ENCODE measurements around the gene MKRN3.

Gene MKRN3

GRCh38 chr15:23565395-23566070 is at the start of gene MKRN3:
MKRN3 (plus strand) TSS chr15:23565674; CDS start chr15:23565783, 109 bp downstream.
- DNase-seq (ENCODE audit: insufficient read length, low spot score), result no peak
- FAIRE-seq, result no peak

DNA sequence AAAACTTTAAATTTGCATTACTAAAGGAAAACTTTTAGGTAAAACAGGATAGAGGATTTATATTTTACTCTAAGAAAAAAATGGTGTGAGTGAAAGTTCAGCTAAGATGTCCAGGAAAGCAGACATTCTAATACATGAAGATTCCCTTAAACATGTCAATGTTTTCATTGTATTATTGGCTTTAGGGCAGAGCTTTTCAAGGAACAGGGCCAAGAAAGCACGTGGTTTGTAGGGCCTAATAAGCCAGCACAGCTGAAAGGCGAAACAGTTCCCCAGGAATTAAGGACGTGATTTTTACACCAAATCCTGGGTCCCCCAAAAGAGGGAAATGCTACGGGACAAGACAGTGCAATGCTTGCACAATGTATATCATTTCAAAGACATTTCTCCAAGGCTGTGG is 48.6 kb upstream of the MKRN3 start:
- DNase-seq (ENCODE audit: insufficient read length, low spot score) (no peak), FAIRE-seq (no peak)

- DNase-seq (ENCODE audit: insufficient read length, low spot score), result no peak
- no peak for FAIRE-seq
Measured at GRCh38 chr15:23518104-23518503, 47.4 kb upstream of the MKRN3 start.

GRCh38 chr15:23524816-23525215 is 40.7 kb upstream of the MKRN3 start:
- FAIRE-seq (no peak), DNase-seq (ENCODE audit: insufficient read length, low spot score) (no peak)

DNA sequence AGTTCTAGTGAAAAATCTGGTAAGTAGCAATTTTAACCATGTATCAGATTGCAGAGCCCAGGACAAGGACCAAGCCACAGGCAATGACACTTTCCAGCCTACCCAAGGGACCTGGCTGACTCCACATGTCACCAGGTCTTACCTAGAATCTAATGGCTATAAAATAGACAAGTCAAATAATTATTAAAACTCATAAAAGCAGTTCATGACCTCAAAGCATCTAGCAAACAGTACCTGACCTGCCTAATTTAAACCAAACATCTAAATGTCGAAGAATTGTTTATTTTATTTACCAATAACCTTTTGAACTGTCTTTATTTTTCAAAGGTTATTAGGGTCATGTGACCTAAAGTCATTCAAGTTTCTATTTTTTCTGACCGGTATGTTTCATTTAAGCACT is 35.6 kb upstream of the MKRN3 start:
- no peak for FAIRE-seq
- no peak for DNase-seq (ENCODE audit: insufficient read length, low spot score)

DNA sequence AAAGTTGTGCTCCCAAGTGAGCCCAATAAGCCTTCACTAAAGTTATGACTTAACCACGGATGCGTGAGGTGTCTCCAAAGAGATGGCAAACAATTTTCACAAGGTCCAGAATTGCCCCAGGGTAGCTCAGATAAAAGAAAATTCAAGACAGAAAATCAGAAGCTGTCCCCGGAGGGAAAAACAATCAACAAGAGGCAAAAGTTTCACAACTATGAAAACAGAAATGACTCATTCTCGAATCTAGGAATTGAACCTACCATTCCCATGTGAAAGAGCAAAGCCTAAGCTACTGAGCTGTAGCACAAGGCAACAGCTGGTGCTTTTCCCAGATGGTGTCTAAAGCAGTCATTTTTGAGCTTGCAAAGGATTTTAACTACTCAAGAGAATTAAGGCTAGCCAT is 33.5 kb upstream of the MKRN3 start:
- FAIRE-seq (no peak), DNase-seq (ENCODE audit: insufficient read length, low spot score) (no peak)

DNA sequence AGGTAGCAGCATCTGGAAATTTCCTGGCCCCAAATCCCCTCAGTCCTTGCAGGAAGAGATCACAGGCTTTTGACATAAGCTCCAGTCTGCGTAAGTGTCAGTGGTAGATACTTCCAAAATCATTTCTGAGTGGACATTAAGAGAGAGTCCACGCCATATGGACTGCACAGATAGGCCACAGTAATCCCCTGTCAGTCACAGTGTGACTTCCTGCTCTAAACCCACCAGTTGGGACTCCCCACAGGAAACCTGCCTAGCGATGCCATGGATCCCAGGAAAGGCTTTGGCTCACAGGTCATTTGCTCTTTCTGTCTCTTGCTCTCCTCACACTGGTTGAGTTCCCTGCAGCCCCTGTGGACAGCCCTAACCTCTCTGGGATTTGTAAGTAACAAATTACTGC is 28.8 kb upstream of the MKRN3 start:
- FAIRE-seq, result no peak
- no peak for DNase-seq (ENCODE audit: insufficient read length, low spot score)

DNA sequence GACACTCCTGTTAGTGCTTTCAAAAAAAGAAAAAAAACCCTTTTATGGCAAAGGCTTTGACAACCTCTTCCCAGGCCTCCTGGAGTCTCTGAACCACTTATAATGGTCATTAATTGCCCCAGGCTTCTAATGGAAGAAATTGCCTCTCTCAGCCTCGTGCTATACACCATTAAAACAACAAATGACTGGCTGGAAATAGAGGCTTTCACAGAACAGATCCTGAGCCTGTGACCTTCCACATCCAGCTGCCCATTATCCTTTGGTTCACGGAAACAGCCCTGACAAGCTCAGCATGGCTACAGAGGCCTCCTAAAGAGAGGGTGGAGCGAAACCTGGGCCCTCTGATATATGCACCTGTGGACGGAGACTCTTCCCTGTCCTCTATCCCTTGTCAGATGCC is 26.8 kb upstream of the MKRN3 start:
- FAIRE-seq, result no peak

DNA sequence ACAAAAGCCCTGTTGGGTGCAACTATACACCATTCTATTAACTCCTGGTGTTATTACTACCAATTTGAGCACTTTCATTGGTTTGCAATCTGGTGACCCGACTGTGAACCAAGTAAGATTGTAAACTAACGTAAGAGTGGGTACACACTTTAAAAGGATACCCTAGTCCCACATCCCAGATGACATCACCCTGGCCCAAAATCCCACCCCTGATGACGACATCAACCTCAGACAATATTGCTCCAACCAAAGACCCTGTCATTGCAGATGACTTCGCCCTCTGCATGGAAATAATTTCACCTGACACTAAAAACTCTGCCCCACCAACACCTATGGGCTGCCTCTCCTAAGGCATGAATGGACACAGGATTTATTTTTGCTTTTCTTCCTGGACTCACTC is 25.6 kb upstream of the MKRN3 start:
- FAIRE-seq, result no peak

More for the DNA sequence above, 26.8 kb upstream of the MKRN3 start:
- DNase-seq (ENCODE audit: insufficient read length, low spot score), result no peak

GRCh38 chr15:23546158-23546557 is 19.3 kb upstream of the MKRN3 start:
- no peak for FAIRE-seq

More for the DNA sequence above, 25.6 kb upstream of the MKRN3 start:
- no peak for DNase-seq (ENCODE audit: insufficient read length, low spot score)

DNA sequence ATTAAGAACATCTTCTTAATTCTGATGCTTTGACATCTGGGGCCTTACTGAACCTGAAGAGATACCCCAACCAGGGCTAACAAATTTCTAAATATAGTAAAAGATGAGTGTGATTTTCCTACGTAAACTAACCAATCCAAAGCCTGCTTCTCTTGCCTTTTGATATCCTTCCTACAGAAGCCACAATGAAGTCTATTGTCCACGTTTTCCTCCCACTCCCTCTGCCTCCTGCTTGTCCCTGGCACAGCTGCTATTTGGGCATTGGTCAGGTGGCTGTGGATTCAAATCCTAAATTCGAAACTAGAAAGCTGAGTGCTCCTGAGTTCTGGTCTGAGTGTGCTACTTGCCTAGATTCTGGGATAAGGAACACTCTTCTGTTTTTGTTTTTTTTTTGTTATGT is 17.4 kb upstream of the MKRN3 start:
- no peak for FAIRE-seq
- DNase-seq (ENCODE audit: insufficient read length, low spot score), result no peak

More at GRCh38 chr15:23546158-23546557, 19.3 kb upstream of the MKRN3 start:
- no peak for DNase-seq (ENCODE audit: insufficient read length, low spot score)

DNA sequence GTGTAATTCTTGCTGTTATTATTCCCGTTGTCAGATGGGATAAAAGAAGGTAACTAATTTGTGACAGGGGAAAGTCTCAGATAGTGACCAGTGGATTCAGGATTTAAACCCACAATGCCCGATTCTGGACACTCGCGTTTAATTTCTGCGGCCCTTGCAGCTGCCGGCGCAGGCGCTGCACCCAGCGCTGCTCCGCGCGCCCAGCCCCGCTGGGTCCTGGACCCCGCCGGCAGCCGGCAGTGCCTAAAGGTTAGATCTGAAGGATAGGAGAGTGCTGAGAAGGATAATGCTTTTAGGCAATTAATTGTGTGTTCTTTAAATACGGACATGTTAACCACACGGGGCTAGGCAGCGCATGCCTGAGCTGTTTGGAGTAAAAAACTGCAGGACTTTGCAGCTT is 3.6 kb upstream of the MKRN3 start:
- no peak for FAIRE-seq
- DNase-seq (ENCODE audit: insufficient read length, low spot score), result no peak

DNA sequence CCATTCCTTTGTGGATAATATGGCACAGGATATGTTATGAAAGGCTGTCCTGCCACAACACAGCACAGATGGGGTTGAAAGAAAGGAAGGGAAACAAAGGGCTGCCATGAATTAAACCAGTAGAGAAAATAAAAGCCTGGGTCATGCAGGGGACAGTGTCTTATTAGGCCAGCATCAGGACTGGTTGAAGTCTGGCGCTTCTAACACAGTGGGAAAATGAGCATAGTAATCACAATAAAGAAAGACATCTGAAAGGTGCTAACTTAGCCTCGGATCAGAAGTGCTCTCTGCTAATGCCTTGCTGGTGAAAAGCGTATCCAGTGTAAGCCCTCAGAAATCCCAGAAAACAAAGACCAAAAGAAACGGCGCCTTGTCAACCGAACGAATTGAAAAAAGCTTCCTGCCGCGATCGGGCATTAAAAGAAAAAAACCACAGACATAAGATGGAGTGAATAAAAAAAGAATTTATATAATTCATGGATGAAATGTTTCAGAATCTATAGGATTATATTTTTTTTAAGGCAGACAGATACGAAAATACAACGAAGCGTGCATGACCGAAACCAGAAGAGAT is 566 bp upstream of the MKRN3 start:
- FAIRE-seq, result no peak
- no peak for DNase-seq (ENCODE audit: insufficient read length, low spot score)

DNA sequence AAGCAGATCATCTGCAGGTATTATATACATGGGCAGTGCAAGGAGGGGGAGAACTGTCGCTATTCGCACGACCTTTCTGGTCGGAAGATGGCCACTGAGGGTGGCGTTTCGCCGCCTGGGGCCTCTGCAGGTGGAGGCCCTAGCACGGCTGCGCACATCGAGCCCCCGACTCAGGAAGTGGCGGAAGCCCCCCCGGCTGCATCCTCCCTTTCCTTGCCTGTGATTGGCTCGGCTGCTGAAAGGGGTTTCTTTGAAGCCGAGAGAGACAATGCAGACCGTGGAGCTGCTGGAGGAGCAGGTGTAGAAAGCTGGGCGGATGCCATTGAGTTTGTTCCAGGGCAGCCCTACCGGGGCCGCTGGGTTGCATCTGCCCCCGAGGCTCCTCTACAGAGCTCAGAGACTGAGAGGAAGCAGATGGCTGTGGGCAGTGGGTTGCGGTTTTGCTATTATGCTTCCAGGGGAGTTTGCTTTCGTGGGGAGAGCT is 639 bp downstream of the MKRN3 start:
- DNase-seq (ENCODE audit: insufficient read length, low spot score), result no peak
- FAIRE-seq, result no peak

- DNase-seq (ENCODE audit: insufficient read length, low spot score), result no peak
- no peak for FAIRE-seq
Measured at GRCh38 chr15:23566651-23567050, 1.2 kb downstream of the MKRN3 start.

DNA sequence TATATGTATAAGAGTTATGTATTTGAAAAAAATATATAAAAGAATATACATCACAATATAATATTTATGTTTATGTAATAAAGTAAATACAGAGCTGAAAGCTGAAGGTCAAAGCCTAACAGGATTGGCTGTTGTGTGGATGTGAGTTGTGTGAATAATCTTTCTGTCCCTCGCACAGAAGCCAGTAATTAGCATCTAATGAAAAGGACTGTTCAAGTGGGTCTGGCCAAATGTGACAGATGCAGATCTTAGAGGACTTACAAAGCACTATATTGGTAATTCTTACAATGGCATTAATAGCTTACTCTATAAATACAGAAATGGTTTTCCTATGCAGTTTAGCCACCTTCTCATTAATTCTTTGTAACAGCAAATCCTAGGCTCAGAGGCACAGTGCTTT is 2.4 kb downstream of the MKRN3 start:
- DNase-seq (ENCODE audit: insufficient read length, low spot score), result no peak
- FAIRE-seq, result no peak

DNA sequence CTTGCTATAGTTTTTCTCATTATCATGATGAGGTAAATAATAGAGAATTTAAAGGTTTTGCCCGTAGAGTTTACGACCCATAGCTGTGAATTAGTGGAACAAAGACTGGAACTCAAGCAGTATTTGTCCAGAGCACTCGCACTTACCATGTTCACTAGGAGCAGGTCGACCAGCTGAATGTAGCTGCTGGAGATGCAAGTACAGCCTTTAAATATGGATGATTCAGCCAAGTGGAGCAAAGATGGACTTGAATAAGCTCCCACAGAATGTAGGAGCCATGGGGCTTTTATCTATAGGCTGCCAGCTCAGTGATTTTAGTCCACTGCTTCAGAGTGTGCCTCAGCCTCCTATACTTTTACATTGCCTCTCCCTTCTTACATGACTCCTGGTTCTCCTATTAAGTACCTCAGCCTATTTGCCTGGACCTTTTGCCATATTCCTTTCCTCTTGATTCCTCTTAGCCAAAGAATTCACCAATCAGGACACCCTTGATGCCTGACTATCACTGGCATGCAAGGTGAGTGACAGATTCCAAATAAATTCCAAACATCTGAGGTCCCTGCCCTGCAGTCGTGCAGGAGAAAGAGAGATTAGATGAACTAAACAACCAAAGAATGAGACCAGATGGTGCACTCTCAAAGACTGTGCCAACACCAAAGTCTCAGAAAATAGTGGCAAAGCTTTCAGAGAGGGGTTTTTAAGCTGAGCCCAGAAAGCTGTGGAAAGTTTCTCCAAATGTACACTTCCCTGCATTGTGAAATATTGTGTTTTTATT is 3.9 kb downstream of the MKRN3 start:
- FAIRE-seq, result no peak
- no peak for DNase-seq (ENCODE audit: insufficient read length, low spot score)

GRCh38 chr15:23570486-23570885 is 5.0 kb downstream of the MKRN3 start:
- no peak for DNase-seq (ENCODE audit: insufficient read length, low spot score)
- no peak for FAIRE-seq

DNA sequence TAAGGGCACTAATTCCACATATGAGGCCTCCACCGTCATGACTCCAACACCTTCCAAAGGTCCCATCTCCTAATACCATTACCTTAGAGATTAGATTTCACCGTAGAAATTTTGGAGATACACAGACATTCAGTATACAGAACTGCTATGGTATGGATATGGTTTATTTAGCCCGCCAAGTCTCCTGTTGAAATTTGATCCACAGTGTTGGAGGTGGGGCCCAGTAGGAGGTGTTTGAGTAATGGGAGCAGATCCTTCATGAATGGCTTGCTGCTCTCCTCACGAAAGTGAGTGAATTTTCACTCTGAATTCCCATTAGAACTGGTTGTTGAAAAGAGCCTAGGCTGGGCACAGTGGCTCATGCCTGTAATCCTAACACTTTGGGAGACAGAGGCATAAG is 7.4 kb downstream of the MKRN3 start:
- DNase-seq (ENCODE audit: insufficient read length, low spot score) (no peak), FAIRE-seq (no peak)

DNA sequence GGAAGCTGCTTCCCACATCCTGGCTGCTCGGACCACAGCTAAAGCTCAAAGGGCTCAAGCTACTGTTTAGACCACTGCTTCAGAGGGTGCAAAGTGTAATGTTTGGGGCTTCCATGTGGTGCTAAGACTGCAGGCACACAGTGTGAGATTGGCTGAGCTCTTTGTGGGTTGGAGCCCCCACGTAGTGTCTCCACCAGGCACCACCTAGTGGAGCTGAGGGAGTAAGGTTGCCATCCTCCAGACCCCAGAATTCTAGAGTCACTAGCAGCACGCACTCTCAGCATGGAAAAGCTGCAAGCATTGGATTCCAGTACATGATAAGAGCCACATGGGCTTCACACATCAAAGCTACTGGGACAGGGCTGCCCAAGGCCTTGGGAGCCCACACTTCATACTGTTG is 9.3 kb downstream of the MKRN3 start:
- FAIRE-seq, result no peak

GRCh38 chr15:23576061-23576460 is 10.6 kb downstream of the MKRN3 start:
- DNase-seq (ENCODE audit: insufficient read length, low spot score) (no peak), FAIRE-seq (no peak)

More for the DNA sequence above, 9.3 kb downstream of the MKRN3 start:
- DNase-seq (ENCODE audit: insufficient read length, low spot score), result no peak

All from GM19239 (cell line).